Pancreas (tissue), 10 donors: ENCODE data around the gene FARP2. TPM values are rescaled to one million over a fixed set of nuclear protein-coding genes. Genes with fewer than 3 reads are reported as not detected.

Source experiments
- ATAC-seq, 4 donors: fragments of 200-7000 bp; cut with Tn5 transposase; one replicate each; pipeline versions ENCODE4 v1.8.0 to v1.9.1; 2020; ENCODE audit warnings: mild to moderate bottlenecking in 4 of 4, moderate library complexity in 4 of 4
- DNase-seq, 6 donors: peaks; one replicate each; pipeline ENCODE4 v3.0.0-alpha.2; 2020
- FAIRE-seq: peaks from 2 replicates; lab custom pipeline; 2012; peaks lifted over from hg19 to GRCh38; lab: Jason Lieb, UNC
- H3K27ac ChIP-seq, 4 donors: fragments of 200-600 bp; sonication (generic); 1 replicate in 3 of 4; 2 replicates in 1 of 4; pipeline versions ENCODE4 v1.5.0 to v1.8.0; 2020
- H3K27me3 ChIP-seq, 4 donors: fragments of 200-600 bp; one replicate each; pipeline ENCODE4 v1.8.0; 2021
- H3K36me3 ChIP-seq, 3 donors: fragments of 200-600 bp; sonication (generic) in 1 of 3; one replicate each; pipeline versions ENCODE4 v1.5.0 to v1.8.0; 2020 to 2021
- H3K4me1 ChIP-seq, 3 donors: fragments of 200-600 bp; one replicate each; pipeline ENCODE4 v1.8.0; 2021
- H3K4me3 ChIP-seq, 4 donors: fragments of 200-600 bp; sonication (generic) in 2 of 4; one replicate each; pipeline versions ENCODE4 v1.5.0 to v1.8.0; 2020 to 2021
- H3K9me3 ChIP-seq, 4 donors: fragments of 200-600 bp; one replicate each; pipeline ENCODE4 v1.8.0; 2021
- WGBS, 2 donors: extraction: QIAGEN DNeasy Blood & Tissue Kit; methylation state at CpG; one replicate each; pipeline ENCODE4 v1.1.7; 2013; 5-methylcytosine and 5-hydroxymethylcytosine counted together
- intact Hi-C, 3 donors: fragments of 100-400 bp; cut with DNase I; formaldehyde crosslinking; loops; one replicate each; pipeline versions ENCODE4 v1.11.1 to v1.14.2; 2022
- polyA plus RNA-seq, 2 donors: library from polyadenylated mRNA; stranded (reverse); fragments of 200-250 nt; gene quantifications; one replicate each; pipeline ENCODE4 v1.2.3, GENCODE V29; 2013
- total RNA-seq, 6 donors: library from RNA; stranded (reverse); fragmentation: NEBNext Ultra II Directional in 4 of 6; extraction: Animal tissue kit (Norgen Biotek cat#: 25700) in 4 of 6; gene quantifications; one replicate each; pipeline versions ENCODE4 v1.2.1 to v1.2.4, GENCODE V29; 2021 to 2023
- TF ChIP-seq, protein P1 (sequence below), 4 donors: fragments of 200-600 bp; sonication (generic) in 3 of 4; IDR thresholded peaks; one replicate each; pipeline versions ENCODE4 v1.5.0 to v1.8.0; 2021; ENCODE audit warnings: antibody characterized with exemption in 4 of 4
- donor health status: healthy with polysubstance abuse.
- donor health status: DM: no; HTN: no; CAD: no; lungs with moderate emphysema.
- donor health status: DM: no; HTN: no; CAD: no.
- donor health status: control.
- donor health status: control.
- donor health status: Bipolar disorder and iron deficiency.
- donor health status: DM: yes; HTN: yes; CAD: no.
- donor health status: DM: no; HTN: no; CAD: no.
- donor health status: DM: no; HTN: no; CAD: no.
- donor health status: DM: yes; HTN: yes; CAD: no.

Gene FARP2
- total and polyA plus RNA-seq, 8 donors: 16.9 to 44.9 (median 25.8) TPM

DNA sequence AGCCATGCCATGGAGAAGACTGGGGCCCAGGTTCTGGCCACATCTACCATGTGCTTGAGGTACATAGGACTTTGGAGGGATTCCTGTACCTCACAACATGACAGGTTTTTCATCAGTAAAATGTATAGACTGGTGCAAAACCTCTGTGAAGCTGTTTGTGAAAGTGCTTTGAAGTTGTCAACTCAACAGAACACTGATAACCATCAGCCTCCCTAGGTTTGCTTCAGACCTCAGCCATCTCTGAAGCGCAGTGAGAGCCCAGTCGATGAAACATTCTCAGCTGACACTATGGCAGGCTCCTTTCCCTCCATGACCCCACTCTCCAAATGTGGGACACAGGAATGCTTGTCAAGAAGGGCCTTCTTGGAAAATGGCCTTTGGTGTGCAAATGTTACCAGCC is 113.7 kb downstream of the FARP2 start:
- WGBS, 2 donors: 92 to 98% methylated on average over 2 of the region's 2 CpGs
- no peak overlapping the region for H3K27ac ChIP-seq
- DNase-seq (no peak), FAIRE-seq (no peak), ATAC-seq (no peak)
- intact Hi-C loops: no loop called here
- H3K4me1 ChIP-seq: no peaks in the 10 kb centered on the region
- TF ChIP-seq, protein P1, sequence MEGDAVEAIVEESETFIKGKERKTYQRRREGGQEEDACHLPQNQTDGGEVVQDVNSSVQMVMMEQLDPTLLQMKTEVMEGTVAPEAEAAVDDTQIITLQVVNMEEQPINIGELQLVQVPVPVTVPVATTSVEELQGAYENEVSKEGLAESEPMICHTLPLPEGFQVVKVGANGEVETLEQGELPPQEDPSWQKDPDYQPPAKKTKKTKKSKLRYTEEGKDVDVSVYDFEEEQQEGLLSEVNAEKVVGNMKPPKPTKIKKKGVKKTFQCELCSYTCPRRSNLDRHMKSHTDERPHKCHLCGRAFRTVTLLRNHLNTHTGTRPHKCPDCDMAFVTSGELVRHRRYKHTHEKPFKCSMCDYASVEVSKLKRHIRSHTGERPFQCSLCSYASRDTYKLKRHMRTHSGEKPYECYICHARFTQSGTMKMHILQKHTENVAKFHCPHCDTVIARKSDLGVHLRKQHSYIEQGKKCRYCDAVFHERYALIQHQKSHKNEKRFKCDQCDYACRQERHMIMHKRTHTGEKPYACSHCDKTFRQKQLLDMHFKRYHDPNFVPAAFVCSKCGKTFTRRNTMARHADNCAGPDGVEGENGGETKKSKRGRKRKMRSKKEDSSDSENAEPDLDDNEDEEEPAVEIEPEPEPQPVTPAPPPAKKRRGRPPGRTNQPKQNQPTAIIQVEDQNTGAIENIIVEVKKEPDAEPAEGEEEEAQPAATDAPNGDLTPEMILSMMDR (IDR thresholded peaks at IDR 0.05): no peak
- H3K36me3 ChIP-seq: no peaks in the 10 kb centered on the region
- H3K27me3 ChIP-seq: no peaks in the 10 kb centered on the region
- H3K4me3 ChIP-seq: no peak overlapping the region
- no peaks in the 10 kb centered on the region for H3K9me3 ChIP-seq

DNA sequence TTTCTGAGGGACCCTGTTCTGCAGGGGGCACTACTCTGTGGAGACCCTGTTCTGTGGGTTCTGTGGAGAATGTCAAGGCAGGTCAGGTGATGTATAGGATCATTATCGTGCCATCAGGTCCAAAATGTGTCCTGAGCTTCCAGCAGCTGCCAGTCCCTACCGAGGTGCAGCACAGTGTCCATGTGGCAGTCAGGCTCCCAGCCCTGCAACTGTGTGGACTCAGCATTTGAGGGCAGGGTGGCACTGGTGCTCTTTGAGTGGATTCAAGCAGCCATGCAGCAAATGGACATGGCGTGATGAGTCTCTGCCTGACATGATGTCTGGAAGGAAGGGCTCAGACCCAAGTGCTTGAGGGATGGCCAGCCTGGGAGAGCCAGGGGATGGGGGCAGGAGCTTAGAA is 117.3 kb downstream of the FARP2 start:
- Histone ChIP-seq H3K4me1 (no peaks in the 10 kb centered on the region), H3K9me3 (no peaks in the 10 kb centered on the region), H3K4me3 (no peak overlapping the region), H3K27ac (no peak overlapping the region), H3K36me3 (peaks cover 0 to 7% (median 0%) of the 10 kb centered on the region in 3 donors), H3K27me3 (no peaks in the 10 kb centered on the region)
- TF ChIP-seq, protein P1 (IDR thresholded peaks at IDR 0.05): no peak
- ATAC-seq (no peak), DNase-seq (no peak), FAIRE-seq (no peak)
- intact Hi-C loops: no loop called here
- 95 to 98% methylated on average over 3 of the region's 3 CpGs for WGBS, 2 donors

DNA sequence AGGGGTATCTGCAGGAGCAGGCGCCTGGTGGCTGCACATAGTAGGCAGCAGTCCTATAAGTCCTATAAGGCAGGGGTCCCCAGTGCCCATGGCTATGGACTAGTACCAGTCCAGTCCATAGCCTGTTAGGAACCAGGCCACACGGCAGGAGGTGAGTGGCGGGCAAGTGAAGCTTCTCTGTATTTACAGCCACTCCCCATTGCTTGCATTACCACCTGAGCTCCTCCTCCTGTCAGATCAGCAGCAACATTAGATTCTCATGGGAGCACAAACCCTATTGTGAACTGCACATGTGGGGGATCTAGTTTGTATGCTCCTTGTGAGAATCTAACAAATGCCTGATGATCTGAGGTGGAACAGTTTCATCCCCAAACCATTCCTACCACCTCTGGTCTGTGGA is 119.2 kb downstream of the FARP2 start:
- no peaks in the 10 kb centered on the region for H3K27me3 ChIP-seq
- H3K4me3 ChIP-seq: no peak overlapping the region
- H3K4me1 ChIP-seq: no peaks in the 10 kb centered on the region
- WGBS, 2 donors: 91 to 94% methylated on average over 3 of the region's 3 CpGs
- DNase-seq (no peak), ATAC-seq (no peak), FAIRE-seq (no peak)
- TF ChIP-seq, protein P1 (IDR thresholded peaks at IDR 0.05): no peak
- peaks cover 0 to 11% (median 5%) of the 10 kb centered on the region in 3 donors for H3K36me3 ChIP-seq
- intact Hi-C loops: no loop called here
- no peaks in the 10 kb centered on the region for H3K9me3 ChIP-seq
- no peak overlapping the region for H3K27ac ChIP-seq

DNA sequence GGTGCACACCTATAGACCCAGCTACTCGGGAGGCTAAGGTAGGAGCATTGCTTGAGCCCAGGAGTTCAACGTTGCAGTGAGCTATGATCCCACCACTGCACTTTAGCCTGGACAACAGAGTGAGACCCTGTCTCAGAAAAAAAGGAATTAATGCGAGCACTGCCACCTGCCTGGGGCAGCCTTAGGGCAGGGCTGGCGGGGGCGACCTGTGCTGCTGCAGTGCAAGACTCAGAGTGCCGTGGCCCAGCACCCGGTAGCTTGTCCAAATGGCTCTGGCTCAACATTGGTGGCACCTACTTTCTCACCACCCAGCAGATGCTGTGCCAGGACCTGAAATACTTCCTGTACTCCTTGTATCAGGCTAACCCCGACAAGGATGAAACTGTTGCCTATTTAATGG is 122.1 kb downstream of the FARP2 start:
- intact Hi-C loops: no loop called here
- FAIRE-seq: no peak
- Histone ChIP-seq H3K36me3 (peaks cover 0 to 11% (median 5%) of the 10 kb centered on the region in 3 donors), H3K27me3 (no peaks in the 10 kb centered on the region), H3K9me3 (no peaks in the 10 kb centered on the region), H3K4me1 (no peaks in the 10 kb centered on the region), H3K27ac (no peak overlapping the region), H3K4me3 (no peak overlapping the region)
- TF ChIP-seq, protein P1 (IDR thresholded peaks at IDR 0.05): no peak
- 90 to 97% methylated on average over 8 of the region's 8 CpGs for WGBS, 2 donors
- no peak for DNase-seq
- ATAC-seq: no peak

DNA sequence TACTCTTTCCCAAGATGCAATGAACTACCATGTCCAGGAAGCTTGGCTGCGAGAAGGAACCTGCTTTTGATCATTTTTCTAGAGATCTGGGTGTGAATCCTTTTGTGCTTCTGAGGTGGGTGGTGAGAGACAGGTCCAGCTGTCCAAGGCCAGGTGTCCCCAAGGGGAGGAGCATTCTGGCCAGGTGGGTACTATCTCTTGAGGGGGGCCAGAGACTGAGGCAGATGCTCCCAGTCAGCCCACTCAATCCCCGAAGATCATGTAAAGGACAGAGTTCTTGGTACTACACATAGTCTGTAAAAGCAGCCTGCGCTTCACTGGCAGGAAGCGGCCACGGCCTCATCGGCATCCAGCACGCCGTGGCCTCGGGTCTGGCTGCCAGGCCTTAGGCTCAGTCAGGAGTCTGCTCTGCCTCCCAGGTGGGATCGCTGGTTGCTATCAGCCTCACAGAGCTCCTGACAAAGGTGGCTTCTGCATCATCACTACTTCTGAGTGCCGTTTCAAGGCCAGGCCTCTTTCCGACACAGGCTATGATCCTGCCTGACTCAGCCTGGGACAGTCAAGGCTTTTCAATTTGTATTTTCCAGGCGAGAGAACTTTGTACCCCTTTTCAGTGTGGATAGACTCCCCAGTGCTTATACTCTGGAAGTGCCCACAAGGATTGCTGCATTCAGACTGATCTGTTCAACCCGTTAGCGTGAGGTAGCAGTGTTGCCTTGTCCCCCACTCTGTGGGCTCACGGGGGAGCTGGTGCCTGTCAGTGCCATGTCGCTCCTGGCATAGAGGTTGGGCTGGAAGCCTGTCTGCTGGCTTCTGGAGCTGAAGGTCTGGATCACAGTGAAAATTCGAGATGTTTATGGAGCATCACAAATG is 123.2 kb downstream of the FARP2 start:
- Histone ChIP-seq H3K4me1 (no peaks in the 10 kb centered on the region), H3K4me3 (no peak overlapping the region), H3K27ac (no peak overlapping the region), H3K27me3 (no peaks in the 10 kb centered on the region), H3K9me3 (no peaks in the 10 kb centered on the region), H3K36me3 (peaks cover 0 to 11% (median 10%) of the 10 kb centered on the region in 3 donors)
- no peak for ATAC-seq
- TF ChIP-seq, protein P1 (IDR thresholded peaks at IDR 0.05): no peak
- FAIRE-seq: no peak
- WGBS, 2 donors: 91% methylated on average over 18 of the region's 18 CpGs
- intact Hi-C loops: no loop called here
- no peak for DNase-seq
